GM12864 (cell line): ENCODE data around the gene MITD1.
A peak's percentile ranks its signal among the peaks of the same experiment; 100 is the strongest.

ENCODE experiments used
- DNase-seq: peaks from one replicate; pipeline ENCODE4 v3.0.0-alpha.2; 2011; ENCODE audit warnings: low read depth
- H3K4me3 ChIP-seq: 2 replicates; pipeline ENCODE4 v1.5.1; 2011; ENCODE audit warnings: mild to moderate bottlenecking, low read depth, low read length, control low read depth
- CTCF ChIP-seq: IDR thresholded peaks from 2 replicates; pipeline ENCODE4 v1.5.1; 2011; ENCODE audit warnings: low read depth, mild to moderate bottlenecking, moderate library complexity, low read length, control low read depth, inconsistent platforms; ENCODE audit errors: missing control alignments

MITD1 gene

GRCh38 chr2:99180755-99181623 is at the start of gene MITD1, which contains the start of gene MRPL30:
MITD1 (minus strand) TSS chr2:99181058; CDS start chr2:99180981, 77 bp downstream.
MRPL30 (plus strand) TSS chr2:99181184; CDS start chr2:99186204, 5,020 bp downstream.
- H3K4me3 ChIP-seq: peak within 1 kb of the TSS; percentile 77
- TF ChIP-seq CTCF: no peak
- DNase-seq: peak; percentile 91

DNA sequence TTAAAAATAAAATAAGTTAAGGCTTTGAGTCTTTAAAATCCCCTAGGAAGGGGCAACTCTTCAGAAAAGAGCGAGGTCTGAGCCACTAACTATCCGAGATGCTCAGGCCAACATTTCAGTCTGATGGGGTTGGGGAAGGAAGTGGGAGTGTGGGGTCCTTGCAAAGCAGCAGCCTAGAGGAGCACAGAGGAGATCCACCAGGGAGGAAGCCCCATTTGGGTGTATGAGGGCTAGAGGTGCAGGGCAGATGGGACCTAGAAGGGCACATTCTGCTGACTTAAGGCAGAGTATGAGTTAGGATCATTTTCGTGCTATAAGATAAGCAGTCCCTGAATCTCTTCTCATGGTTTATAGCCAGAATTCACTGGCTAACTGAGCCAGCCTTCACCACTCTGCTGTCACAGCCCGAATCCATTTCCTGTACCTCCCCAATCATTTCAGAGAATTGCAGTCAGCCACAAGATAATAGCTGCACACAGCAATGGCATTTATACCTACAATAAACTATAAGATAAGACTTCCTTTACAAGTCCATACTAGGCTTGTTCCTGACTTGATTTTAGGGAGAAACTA is 37.2 kb upstream of the MITD1 start:
- no peak for TF ChIP-seq CTCF
- DNase-seq: no peak
- no peak overlapping the region for H3K4me3 ChIP-seq

DNA sequence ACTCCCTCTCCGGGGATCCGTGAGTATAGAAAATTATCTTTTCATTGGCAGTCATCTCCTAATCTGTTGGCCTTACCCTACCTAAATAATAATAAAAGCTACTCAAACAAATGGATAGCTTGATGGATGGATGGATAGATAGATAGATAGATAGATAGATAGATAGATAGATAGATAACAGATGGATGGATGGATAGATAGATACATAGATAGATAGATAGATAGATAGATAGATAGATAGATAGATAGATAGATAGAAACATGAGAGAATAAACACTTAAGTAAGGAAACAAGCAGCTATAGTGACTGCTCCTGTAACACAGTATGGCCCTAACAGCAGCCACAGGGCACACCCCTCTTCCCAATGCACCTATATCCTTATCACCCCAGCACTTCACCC is 35.2 kb upstream of the MITD1 start:
- DNase-seq: no peak
- no peak for TF ChIP-seq CTCF
- no peak overlapping the region for H3K4me3 ChIP-seq

DNA sequence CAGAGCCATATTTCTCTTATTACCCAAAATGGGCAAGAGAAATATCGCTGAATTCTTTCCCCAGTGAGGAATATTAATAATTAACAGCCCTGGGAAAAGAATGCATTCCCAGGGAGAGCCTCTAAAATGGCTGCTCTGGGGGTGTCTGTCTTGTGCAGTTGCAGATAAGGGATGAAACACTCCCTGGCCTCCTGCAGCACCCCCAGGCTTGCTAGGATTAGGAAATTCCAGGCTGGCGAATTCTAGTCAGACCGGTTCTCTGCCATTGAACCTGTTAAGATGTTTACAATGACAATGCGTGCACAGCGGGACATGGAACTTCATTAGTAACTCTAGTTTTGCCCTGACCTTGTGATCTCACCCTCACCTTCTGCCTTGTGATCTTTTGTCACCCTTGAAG is 24.6 kb upstream of the MITD1 start:
- DNase-seq: no peak
- TF ChIP-seq CTCF: no peak
- no peak overlapping the region for H3K4me3 ChIP-seq

DNA sequence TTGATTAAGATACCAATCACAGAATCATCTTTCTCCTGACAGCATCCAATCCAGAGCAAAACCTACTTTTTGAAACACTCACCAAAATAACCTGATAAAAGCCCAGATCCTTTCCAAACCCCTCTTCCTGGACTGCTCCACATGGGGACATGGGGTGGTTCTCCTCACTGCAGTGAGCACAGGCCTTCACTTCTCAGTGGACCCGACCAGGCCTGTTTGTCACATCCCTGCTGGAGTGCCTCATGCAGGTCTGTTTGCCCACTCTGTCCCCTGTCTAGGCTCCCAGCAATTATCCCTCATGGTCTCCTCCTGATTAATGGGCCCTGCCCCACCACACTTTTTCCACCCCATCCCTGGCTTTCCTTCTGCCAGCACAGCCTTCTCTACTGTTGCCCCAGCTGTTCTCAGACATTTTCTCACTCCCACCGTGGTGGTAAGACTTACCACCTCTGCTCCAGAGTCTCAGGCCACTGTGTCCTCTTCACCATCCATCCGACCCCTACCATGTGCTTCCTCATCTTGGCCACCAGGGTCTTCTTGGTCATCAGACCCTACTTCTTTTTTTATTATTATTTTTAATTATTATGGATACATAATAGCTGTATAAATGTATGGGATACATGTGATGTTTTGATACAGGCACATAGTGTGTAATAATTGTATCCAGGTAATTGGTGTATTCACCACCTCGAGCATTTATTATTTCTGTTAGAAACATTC is 21.3 kb upstream of the MITD1 start:
- H3K4me3 ChIP-seq: no peak overlapping the region
- DNase-seq: no peak
- TF ChIP-seq CTCF: no peak

DNA sequence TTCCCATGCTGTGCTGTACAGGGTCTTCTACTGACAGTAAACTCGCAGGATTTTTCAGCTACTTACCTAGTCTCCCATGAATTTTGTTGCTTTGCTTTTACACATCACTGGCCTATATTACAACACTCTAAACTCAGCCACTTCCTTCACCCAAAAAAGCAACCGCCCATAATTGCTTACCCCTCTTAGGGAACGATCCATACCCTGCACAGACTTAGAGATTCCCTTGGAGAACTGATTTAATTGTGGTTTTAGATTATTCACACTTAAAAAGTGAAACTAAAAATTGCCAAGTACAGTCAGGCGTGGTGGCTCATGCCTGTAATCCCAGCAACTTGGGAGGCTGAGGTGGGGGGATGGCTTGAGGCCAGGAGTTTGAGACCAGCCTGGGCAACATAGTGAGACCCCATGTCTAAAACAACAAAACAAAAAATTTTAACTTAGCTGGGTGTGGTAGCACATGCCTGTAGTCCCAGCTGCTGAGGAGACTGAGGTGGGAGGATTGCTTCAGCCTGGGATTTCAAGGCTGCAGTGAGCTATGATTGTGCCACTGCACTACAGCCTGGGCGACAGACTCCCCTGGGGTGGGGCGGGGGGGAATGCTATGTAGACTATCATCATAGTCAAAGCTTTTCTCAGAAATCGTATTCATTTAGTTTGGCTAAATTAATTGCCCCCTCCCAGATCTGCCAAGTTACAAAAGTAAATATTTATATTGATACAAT is 19.4 kb upstream of the MITD1 start:
- H3K4me3 ChIP-seq: no peak overlapping the region
- no peak for DNase-seq
- no peak for TF ChIP-seq CTCF
